ENCODE measurements around the gene RIPOR3.

The RIPOR3 gene

DNA sequence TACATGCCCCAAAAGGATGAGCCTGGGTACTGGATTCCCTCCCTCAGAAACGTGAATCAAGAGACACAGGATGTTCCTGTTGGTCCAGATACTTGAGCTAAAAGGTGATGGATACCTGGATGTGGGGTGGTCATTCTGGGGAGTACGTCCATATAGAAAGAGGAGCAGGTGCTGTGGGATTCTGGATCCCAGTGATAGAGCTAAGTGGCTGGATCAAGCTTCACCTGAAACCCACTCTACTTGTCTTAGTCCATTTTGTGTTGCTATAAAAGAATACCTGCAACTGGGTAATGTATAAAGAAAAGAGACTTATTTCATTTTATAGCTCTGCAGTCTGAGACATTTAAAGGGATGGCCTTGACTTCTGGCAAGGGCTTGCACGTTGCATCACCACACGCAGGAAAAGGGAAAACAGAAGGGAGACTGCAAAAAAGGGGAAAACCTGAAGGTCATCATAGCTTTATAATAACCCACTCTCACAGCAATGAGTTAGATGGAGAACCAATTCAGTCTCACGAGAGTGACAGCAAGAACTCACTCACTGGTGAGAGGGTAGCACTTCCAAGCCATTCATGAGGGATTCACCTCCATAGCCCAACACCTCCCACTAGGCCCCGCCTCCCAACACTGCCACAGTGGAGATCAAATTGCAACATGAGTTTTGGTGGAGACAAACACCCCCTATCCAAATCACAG, 31.2 kb downstream of the RIPOR3 start:
- H3K4me1 ChIP-seq (ENCODE audit: control insufficient read depth, low read depth, low read length): no peaks in the 10 kb centered on the region
- H3K4me3 ChIP-seq (ENCODE audit: low read length): no peak overlapping the region
- no peak overlapping the region for H3K9ac ChIP-seq (ENCODE audit: low read length)
- no peaks in the 10 kb centered on the region for H3K27me3 ChIP-seq (ENCODE audit: control insufficient read depth, insufficient read depth, low read length)
- H3K9me3 ChIP-seq (ENCODE audit: control insufficient read depth, low read depth, low read length): no peaks in the 10 kb centered on the region
- no peak overlapping the region for H3K27ac ChIP-seq (ENCODE audit: low read length)
- no peaks in the 10 kb centered on the region for H3K36me3 ChIP-seq (ENCODE audit: control insufficient read depth, low read depth, low read length)

DNA sequence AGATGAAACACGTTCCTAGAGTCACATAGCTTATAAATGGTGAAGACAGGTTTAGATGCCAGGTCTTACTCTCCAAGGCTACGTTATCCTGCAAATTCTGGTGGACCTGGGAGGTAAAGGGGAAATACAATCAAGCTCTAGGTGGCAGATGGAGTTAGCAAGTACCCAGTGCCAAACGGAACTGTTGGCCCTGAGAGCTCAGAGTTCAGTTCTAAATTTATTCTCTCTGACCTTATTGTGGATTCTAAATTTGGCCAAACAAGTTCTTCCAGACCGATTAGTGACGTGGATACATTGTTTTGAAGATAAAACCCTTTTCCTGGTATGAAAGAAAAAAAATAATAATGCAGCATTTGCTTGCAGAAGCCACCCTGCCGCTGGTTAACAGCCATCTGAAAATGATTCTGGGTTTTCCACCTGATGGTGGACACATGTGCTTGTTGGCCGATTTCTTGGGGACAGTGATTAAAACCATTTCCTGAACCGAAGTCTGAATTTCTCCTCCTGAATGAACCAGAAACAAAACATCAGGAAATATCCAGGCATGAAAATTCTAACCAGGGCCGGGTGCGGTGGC, 32.5 kb downstream of the RIPOR3 start:
- no peak overlapping the region for H3K4me3 ChIP-seq (ENCODE audit: low read length)
- H3K4me1 ChIP-seq (ENCODE audit: control insufficient read depth, low read depth, low read length): no peaks in the 10 kb centered on the region
- H3K27ac ChIP-seq (ENCODE audit: low read length): no peak overlapping the region
- no peak overlapping the region for H3K9ac ChIP-seq (ENCODE audit: low read length)
- H3K27me3 ChIP-seq (ENCODE audit: control insufficient read depth, insufficient read depth, low read length): no peaks in the 10 kb centered on the region
- H3K36me3 ChIP-seq (ENCODE audit: control insufficient read depth, low read depth, low read length): no peaks in the 10 kb centered on the region
- H3K9me3 ChIP-seq (ENCODE audit: control insufficient read depth, low read depth, low read length): no peaks in the 10 kb centered on the region

DNA sequence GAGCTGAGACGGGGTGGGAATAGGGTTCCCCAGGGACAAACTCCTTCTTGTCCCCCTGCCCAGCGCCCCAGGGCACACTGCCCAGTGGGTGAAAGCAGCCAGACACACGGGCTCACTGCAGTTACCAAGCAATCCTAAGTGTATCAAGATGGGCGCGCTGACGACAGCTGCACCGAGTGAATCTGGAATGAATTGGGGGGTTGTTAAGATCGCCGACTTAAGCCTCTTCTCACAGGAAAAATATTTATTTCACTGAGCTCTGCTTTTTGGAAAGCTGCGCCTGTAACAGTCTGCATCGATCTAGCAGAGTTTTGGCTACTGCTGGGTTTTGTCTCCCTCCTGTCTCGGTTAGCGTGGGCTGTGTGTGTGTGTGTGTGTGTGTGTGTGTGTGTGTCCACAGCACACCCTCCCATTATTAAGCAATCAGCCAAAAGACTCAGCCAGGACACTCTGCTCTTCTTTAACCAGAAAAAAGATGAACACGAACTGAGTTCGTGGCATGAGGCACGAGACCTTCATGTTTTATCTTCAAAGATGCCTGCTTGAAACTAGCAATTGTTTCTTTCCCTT, 35.9 kb downstream of the RIPOR3 start:
- H3K9ac ChIP-seq (ENCODE audit: low read length): no peak overlapping the region

DNA sequence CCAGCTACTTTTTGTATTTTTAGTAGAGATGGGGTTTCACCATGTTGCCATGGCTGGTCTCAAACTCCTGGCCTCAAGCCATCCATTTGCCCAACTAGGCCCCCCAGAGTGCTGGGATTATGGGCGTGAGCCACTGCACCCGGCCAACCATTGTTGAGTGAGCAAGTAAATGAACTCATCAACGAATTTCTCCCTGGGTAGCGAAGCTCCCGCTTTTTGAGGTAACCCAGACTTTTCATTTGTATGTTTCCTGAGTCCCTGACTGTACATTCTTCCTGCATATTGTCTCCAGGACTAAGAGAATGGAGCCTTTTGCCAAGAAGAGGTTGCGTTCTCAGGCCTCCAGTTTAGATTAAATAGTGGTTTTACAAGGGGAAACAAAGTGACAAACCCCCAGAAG, 36.4 kb downstream of the RIPOR3 start:
- no peaks in the 10 kb centered on the region for H3K9me3 ChIP-seq (ENCODE audit: control insufficient read depth, low read depth, low read length)
- no peaks in the 10 kb centered on the region for H3K36me3 ChIP-seq (ENCODE audit: control insufficient read depth, low read depth, low read length)
- no peaks in the 10 kb centered on the region for H3K4me1 ChIP-seq (ENCODE audit: control insufficient read depth, low read depth, low read length)
- H3K27me3 ChIP-seq (ENCODE audit: control insufficient read depth, insufficient read depth, low read length): no peaks in the 10 kb centered on the region
- H3K4me3 ChIP-seq (ENCODE audit: low read length): no peak overlapping the region
- H3K27ac ChIP-seq (ENCODE audit: low read length): no peak overlapping the region
- no peak overlapping the region for H3K9ac ChIP-seq (ENCODE audit: low read length)

More for the DNA sequence above, 35.9 kb downstream of the RIPOR3 start:
- Histone ChIP-seq H3K27me3 (ENCODE audit: control insufficient read depth, insufficient read depth, low read length) (no peaks in the 10 kb centered on the region), H3K9me3 (ENCODE audit: control insufficient read depth, low read depth, low read length) (no peaks in the 10 kb centered on the region), H3K27ac (ENCODE audit: low read length) (no peak overlapping the region), H3K4me3 (ENCODE audit: low read length) (no peak overlapping the region), H3K36me3 (ENCODE audit: control insufficient read depth, low read depth, low read length) (no peaks in the 10 kb centered on the region), H3K4me1 (ENCODE audit: control insufficient read depth, low read depth, low read length) (no peaks in the 10 kb centered on the region)

DNA sequence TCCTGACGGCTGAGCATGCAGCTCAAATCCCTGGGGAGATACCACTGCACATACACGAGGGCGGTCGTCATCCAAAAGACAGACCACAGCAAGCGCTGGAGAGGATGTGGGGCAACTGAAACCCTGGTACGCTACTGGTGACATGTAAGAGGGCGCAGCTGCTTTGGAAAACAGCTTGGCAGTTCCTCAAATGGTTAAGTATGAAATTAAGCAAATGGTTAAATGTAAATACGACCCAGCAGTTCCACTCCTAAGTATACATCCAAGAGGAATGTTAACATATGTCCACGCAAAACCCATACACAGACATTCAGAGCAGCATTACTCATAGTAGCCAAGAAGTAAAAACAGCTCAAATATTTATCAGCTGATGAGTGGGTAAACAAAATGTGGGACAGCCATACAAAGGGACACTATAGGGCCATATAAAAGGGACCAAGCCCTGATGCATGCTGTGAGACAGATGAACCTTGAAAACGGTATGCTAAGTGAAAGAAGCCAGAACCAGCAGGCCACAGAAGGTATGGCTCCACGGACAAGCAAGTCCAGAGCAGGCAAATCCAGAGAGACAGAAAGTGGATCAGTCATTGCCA, 38.5 kb downstream of the RIPOR3 start:
- Histone ChIP-seq H3K4me1 (ENCODE audit: control insufficient read depth, low read depth, low read length) (no peaks in the 10 kb centered on the region), H3K9me3 (ENCODE audit: control insufficient read depth, low read depth, low read length) (no peaks in the 10 kb centered on the region), H3K27me3 (ENCODE audit: control insufficient read depth, insufficient read depth, low read length) (no peaks in the 10 kb centered on the region), H3K36me3 (ENCODE audit: control insufficient read depth, low read depth, low read length) (no peaks in the 10 kb centered on the region), H3K9ac (ENCODE audit: low read length) (no peak overlapping the region), H3K27ac (ENCODE audit: low read length) (no peak overlapping the region), H3K4me3 (ENCODE audit: low read length) (no peak overlapping the region)

DNA sequence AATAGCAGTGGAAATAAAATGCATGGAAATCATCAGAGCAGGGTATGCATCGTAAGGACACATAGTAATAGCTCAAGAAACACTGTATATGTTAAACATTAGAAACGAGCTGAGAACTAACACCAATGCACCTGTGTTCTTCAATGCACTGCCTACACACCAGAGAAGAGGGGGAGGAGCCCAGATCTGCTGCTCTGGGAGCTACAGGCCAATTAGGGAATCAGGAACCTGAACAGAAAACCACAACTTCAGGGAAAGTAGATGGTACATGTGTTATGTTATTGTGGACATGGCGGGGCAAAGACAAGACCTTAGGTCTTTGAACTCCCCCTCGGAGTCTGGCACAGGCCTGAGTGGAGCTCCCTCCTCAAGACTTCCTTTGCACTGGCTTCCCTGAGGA, 39.7 kb downstream of the RIPOR3 start:
- no peaks in the 10 kb centered on the region for H3K36me3 ChIP-seq (ENCODE audit: control insufficient read depth, low read depth, low read length)
- no peaks in the 10 kb centered on the region for H3K4me1 ChIP-seq (ENCODE audit: control insufficient read depth, low read depth, low read length)
- no peak overlapping the region for H3K9ac ChIP-seq (ENCODE audit: low read length)
- H3K27me3 ChIP-seq (ENCODE audit: control insufficient read depth, insufficient read depth, low read length): no peaks in the 10 kb centered on the region
- no peak overlapping the region for H3K4me3 ChIP-seq (ENCODE audit: low read length)
- peaks cover under 1% of the 10 kb centered on the region for H3K9me3 ChIP-seq (ENCODE audit: control insufficient read depth, low read depth, low read length)
- H3K27ac ChIP-seq (ENCODE audit: low read length): no peak overlapping the region

DNA sequence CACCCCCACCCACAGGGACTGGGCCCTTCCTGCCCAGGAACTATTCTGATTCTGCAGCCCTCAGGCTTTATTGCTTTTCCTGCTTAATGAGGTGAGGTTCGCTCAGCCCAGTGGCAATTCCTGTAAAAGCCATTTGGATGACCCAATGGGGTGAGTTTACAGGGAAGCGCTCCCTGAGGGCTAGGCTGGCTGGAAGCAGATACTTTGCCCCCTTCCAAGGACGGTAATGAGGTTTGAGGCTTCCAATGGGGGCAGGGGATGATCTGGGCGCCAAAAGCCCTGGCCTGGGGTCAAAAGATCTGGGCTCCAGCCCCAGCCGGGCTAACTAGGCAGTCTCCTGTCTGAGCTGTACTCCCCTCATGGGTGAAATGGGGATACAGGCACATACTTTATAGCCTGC, 41.8 kb downstream of the RIPOR3 start:
- Histone ChIP-seq H3K36me3 (ENCODE audit: control insufficient read depth, low read depth, low read length) (no peaks in the 10 kb centered on the region), H3K4me3 (ENCODE audit: low read length) (no peak overlapping the region), H3K9me3 (ENCODE audit: control insufficient read depth, low read depth, low read length) (peaks cover 4% of the 10 kb centered on the region), H3K4me1 (ENCODE audit: control insufficient read depth, low read depth, low read length) (no peaks in the 10 kb centered on the region), H3K27ac (ENCODE audit: low read length) (no peak overlapping the region), H3K27me3 (ENCODE audit: control insufficient read depth, insufficient read depth, low read length) (no peaks in the 10 kb centered on the region), H3K9ac (ENCODE audit: low read length) (no peak overlapping the region)

DNA sequence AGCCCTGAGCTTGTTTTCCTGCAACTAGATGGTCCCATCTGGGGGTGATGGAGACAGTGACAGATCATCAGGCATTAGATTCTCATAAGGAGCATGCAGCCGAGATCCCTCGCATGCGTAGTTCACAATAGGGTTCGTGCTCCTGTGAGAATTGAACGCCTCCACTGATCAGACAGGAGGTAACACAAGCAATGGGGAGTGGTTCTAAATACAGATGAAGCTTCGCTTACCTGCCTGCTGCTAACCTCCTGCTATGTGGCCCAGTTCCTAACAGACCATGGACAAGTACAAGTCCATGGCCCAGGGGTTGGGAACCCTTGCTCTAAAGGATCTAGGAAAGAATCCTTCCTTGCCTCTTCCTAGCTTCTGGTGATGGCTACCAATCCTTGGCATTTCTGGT, 42.7 kb downstream of the RIPOR3 start:
- Histone ChIP-seq H3K4me1 (ENCODE audit: control insufficient read depth, low read depth, low read length) (no peaks in the 10 kb centered on the region), H3K4me3 (ENCODE audit: low read length) (no peak overlapping the region), H3K9ac (ENCODE audit: low read length) (no peak overlapping the region), H3K9me3 (ENCODE audit: control insufficient read depth, low read depth, low read length) (peaks cover 4% of the 10 kb centered on the region), H3K36me3 (ENCODE audit: control insufficient read depth, low read depth, low read length) (no peaks in the 10 kb centered on the region), H3K27ac (ENCODE audit: low read length) (no peak overlapping the region), H3K27me3 (ENCODE audit: control insufficient read depth, insufficient read depth, low read length) (no peaks in the 10 kb centered on the region)

DNA sequence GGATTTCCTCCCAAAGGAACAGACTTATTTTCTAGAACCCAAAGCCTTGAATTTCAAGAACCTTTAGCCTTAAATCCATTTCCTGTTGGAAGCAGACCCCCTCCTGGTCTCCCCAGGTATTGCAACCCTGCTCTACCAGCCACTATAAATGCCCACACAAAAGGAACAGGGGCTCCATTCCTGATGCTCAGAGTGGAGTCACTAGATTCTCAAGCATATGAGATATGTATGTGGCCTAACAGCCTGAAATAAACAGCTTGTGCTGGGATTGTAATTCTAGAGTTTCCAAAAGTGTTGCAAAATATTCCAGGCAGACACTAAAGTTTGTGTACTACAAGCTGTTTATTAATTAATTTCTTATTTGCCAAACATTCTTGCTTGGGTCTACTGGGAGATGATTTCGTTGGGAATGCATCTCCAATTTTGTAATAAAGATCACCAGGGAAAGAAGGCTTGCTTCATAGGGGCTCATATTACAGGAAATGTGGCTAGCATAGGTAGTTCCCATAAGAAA, 44.8 kb downstream of the RIPOR3 start:
- no peak overlapping the region for H3K27ac ChIP-seq (ENCODE audit: low read length)
- no peak overlapping the region for H3K4me3 ChIP-seq (ENCODE audit: low read length)
- no peaks in the 10 kb centered on the region for H3K27me3 ChIP-seq (ENCODE audit: control insufficient read depth, insufficient read depth, low read length)
- no peaks in the 10 kb centered on the region for H3K36me3 ChIP-seq (ENCODE audit: control insufficient read depth, low read depth, low read length)
- H3K4me1 ChIP-seq (ENCODE audit: control insufficient read depth, low read depth, low read length): peaks cover 6% of the 10 kb centered on the region
- H3K9ac ChIP-seq (ENCODE audit: low read length): no peak overlapping the region
- H3K9me3 ChIP-seq (ENCODE audit: control insufficient read depth, low read depth, low read length): peaks cover 4% of the 10 kb centered on the region

DNA sequence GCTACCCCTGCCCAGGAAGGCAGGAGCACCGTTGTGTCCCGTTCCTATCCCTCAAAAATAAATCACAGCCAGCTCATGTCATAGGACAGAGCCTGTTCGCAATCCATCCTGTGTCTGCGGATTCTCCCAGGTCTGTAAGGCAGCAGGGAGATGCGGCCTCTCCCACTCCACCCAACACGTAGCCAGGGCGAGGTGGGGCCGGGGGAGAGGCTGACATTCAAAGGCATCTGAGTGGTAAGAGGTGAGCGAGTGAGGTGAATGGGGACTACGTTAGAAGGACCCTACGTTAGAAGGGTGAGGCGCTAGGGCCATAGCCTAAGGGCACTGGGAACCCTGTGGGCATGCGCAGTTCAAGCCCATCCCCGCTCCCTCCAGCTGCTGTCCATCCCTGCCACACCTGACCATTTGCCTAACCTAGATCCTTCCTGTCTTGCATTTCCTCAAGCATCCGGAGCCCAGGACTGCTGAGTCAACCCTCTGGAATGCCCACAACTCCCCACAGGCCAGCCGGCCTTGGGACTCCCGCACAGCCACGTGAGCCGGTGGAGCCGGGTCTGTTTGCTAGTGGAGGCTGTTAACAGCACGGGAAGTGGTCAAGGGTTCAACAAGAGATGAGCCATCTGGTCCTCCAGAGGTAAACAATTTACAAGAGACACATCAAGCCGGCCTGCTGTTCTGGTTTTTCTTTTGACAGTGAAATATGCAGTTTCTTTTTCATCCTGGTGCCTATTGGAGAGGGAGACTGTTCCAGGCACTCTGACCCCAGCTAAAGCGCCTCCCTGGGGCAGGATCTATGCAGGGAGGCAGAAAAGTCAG, 45.9 kb downstream of the RIPOR3 start:
- no peaks in the 10 kb centered on the region for H3K36me3 ChIP-seq (ENCODE audit: control insufficient read depth, low read depth, low read length)
- peaks cover 7% of the 10 kb centered on the region for H3K4me1 ChIP-seq (ENCODE audit: control insufficient read depth, low read depth, low read length)
- no peak overlapping the region for H3K4me3 ChIP-seq (ENCODE audit: low read length)
- no peaks in the 10 kb centered on the region for H3K27me3 ChIP-seq (ENCODE audit: control insufficient read depth, insufficient read depth, low read length)
- peaks cover 4% of the 10 kb centered on the region for H3K9me3 ChIP-seq (ENCODE audit: control insufficient read depth, low read depth, low read length)
- no peak overlapping the region for H3K9ac ChIP-seq (ENCODE audit: low read length)
- H3K27ac ChIP-seq (ENCODE audit: low read length): no peak overlapping the region

DNA sequence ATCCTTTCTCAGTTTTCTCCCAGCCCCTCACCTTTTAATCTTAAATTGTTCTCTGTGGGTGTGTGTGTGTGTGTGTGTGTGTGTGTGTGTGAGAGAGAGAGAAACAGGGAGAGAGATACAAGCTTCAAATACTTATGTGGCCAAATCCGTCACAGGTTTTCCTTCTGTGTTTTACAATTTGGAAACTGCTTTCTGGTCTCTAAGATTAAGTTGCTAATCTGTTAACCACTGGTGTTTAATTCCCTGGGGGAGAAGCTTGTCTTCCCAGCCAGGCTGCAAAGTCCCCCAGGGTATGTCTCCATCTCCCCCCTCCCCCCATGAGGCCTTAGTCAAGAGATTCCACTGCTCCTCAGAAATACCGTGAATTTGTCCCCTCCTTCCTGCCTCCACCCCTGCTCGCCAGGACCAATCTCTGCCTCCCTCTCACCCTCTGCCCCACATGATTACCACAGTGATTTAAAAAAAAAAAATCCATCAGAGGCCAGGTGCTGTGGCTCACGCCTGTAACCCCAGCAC, 49.0 kb downstream of the RIPOR3 start:
- Histone ChIP-seq H3K4me3 (ENCODE audit: low read length) (peak overlapping the region; percentile 28), H3K27ac (ENCODE audit: low read length) (no peak overlapping the region), H3K36me3 (ENCODE audit: control insufficient read depth, low read depth, low read length) (no peaks in the 10 kb centered on the region), H3K9ac (ENCODE audit: low read length) (peak overlapping the region; percentile 11), H3K9me3 (ENCODE audit: control insufficient read depth, low read depth, low read length) (peaks cover 4% of the 10 kb centered on the region), H3K4me1 (ENCODE audit: control insufficient read depth, low read depth, low read length) (peaks cover 13% of the 10 kb centered on the region), H3K27me3 (ENCODE audit: control insufficient read depth, insufficient read depth, low read length) (no peaks in the 10 kb centered on the region)

Data from iPS-18a (cell line).